ENCODE data around the gene AHNAK. TPM values are rescaled to one million over a fixed set of nuclear protein-coding genes. Genes with fewer than 3 reads are reported as not detected.

The AHNAK gene, protein sequence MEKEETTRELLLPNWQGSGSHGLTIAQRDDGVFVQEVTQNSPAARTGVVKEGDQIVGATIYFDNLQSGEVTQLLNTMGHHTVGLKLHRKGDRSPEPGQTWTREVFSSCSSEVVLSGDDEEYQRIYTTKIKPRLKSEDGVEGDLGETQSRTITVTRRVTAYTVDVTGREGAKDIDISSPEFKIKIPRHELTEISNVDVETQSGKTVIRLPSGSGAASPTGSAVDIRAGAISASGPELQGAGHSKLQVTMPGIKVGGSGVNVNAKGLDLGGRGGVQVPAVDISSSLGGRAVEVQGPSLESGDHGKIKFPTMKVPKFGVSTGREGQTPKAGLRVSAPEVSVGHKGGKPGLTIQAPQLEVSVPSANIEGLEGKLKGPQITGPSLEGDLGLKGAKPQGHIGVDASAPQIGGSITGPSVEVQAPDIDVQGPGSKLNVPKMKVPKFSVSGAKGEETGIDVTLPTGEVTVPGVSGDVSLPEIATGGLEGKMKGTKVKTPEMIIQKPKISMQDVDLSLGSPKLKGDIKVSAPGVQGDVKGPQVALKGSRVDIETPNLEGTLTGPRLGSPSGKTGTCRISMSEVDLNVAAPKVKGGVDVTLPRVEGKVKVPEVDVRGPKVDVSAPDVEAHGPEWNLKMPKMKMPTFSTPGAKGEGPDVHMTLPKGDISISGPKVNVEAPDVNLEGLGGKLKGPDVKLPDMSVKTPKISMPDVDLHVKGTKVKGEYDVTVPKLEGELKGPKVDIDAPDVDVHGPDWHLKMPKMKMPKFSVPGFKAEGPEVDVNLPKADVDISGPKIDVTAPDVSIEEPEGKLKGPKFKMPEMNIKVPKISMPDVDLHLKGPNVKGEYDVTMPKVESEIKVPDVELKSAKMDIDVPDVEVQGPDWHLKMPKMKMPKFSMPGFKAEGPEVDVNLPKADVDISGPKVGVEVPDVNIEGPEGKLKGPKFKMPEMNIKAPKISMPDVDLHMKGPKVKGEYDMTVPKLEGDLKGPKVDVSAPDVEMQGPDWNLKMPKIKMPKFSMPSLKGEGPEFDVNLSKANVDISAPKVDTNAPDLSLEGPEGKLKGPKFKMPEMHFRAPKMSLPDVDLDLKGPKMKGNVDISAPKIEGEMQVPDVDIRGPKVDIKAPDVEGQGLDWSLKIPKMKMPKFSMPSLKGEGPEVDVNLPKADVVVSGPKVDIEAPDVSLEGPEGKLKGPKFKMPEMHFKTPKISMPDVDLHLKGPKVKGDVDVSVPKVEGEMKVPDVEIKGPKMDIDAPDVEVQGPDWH (N-terminal part only)
- 134 TPM for polyA plus RNA-seq
- long read RNA-seq, donor 1, full-length matches to known transcripts, result 6 of 6 reads
- long read RNA-seq, donor 1, partial matches to known transcripts, result 0 of 6 reads
- long read RNA-seq, donor 1, other reads (novel, unspliced or antisense), result 0 of 6 reads
- long read RNA-seq, donor 2, full-length matches to known transcripts, result 14 of 14 reads
- long read RNA-seq, donor 2, partial matches to known transcripts, result 0 of 14 reads
- long read RNA-seq, donor 2, other reads (novel, unspliced or antisense), result 0 of 14 reads
- long read RNA-seq, donor 3, result 0 reads
- long read RNA-seq, donor 4, full-length matches to known transcripts, result 3 of 3 reads
- long read RNA-seq, donor 4, partial matches to known transcripts, result 0 of 3 reads
- long read RNA-seq, donor 4, other reads (novel, unspliced or antisense), result 0 of 3 reads
- long read RNA-seq, donor 5, full-length matches to known transcripts, result 8 of 23 reads
- long read RNA-seq, donor 5, partial matches to known transcripts, result 15 of 23 reads
- long read RNA-seq, donor 5, other reads (novel, unspliced or antisense), result 0 of 23 reads
- long read RNA-seq, donor 6, full-length matches to known transcripts, result 16 of 16 reads
- long read RNA-seq, donor 6, partial matches to known transcripts, result 0 of 16 reads
- long read RNA-seq, donor 6, other reads (novel, unspliced or antisense), result 0 of 16 reads
- long read RNA-seq, donor 7, full-length matches to known transcripts, result 18 of 18 reads
- long read RNA-seq, donor 7, partial matches to known transcripts, result 0 of 18 reads
- long read RNA-seq, donor 7, other reads (novel, unspliced or antisense), result 0 of 18 reads
- long read RNA-seq, donor 8, full-length matches to known transcripts, result 19 of 19 reads
- long read RNA-seq, donor 8, partial matches to known transcripts, result 0 of 19 reads
- long read RNA-seq, donor 8, other reads (novel, unspliced or antisense), result 0 of 19 reads
- long read RNA-seq, donor 9, full-length matches to known transcripts, result 10 of 10 reads
- long read RNA-seq, donor 9, partial matches to known transcripts, result 0 of 10 reads
- long read RNA-seq, donor 9, other reads (novel, unspliced or antisense), result 0 of 10 reads
- long read RNA-seq, donor 10, full-length matches to known transcripts, result 30 of 30 reads
- long read RNA-seq, donor 10, partial matches to known transcripts, result 0 of 30 reads
- long read RNA-seq, donor 10, other reads (novel, unspliced or antisense), result 0 of 30 reads
- long read RNA-seq, donor 11, full-length matches to known transcripts, result 13 of 13 reads
- long read RNA-seq, donor 11, partial matches to known transcripts, result 0 of 13 reads
- long read RNA-seq, donor 11, other reads (novel, unspliced or antisense), result 0 of 13 reads

DNA sequence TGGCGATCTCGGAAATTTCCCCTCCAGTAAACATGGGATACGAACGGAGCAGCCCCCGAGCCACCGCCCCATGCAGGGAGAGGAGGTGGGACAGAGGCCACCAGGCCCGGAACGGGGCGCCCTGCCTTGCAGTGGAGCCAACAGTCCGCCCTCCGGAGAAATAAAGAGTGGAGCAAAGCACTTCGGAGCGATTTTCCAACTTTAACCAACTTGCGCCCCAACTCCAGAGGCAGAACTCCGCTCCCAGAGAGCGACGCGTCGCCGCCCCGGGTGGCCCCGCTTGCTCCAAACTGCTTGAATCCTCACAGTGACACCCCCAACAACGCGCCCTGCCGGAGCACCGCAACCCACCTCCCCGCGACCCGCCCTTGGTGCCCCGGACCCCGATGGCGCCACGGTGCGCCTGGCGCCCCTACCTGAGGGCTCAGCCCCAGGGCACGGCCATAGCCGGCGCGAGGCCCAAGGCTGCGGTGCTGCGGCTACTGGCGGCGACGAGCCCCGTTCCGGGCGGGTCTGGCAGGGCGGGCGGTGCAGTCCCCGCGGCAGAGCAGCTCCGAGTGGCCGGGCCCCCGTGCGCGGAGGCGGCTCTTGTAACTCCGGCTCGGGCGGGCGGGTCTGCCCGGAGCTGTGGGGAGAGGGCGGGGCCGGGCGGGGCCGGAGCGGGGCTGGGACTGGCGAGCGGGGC is at the start of gene AHNAK:
TSS of gene AHNAK (minus strand) at position 563 of the 685 bp plus-strand sequence. CDS start 10,708 bp downstream, outside the sequence.
- peaks cover 67% of the 10 kb centered on the region for H3K4me1 ChIP-seq (ENCODE audit: control insufficient read depth, insufficient read depth, low read length)
- peak within 1 kb of the TSS; percentile 99 for H3K4me3 ChIP-seq (ENCODE audit: low read length)
- DNase-seq, result peak in 1 of 2 donors; percentile 83
- peaks cover 2% of the 10 kb centered on the region for H3K36me3 ChIP-seq (ENCODE audit: control insufficient read depth, insufficient read depth, low read length)
- WGBS (ENCODE audit: insufficient coverage, low lambda C conversion rate), result no CpG with 5 or more reads among the region's 69 CpGs
- H3K27me3 ChIP-seq (ENCODE audit: control insufficient read depth, insufficient read depth, low read length), result no peaks in the 10 kb centered on the region
- H3K9me3 ChIP-seq (ENCODE audit: control insufficient read depth, low read depth, low read length), result no peaks in the 10 kb centered on the region
- H3K27ac ChIP-seq (ENCODE audit: low read length), result peak within 1 kb of the TSS; percentile 92

DNA sequence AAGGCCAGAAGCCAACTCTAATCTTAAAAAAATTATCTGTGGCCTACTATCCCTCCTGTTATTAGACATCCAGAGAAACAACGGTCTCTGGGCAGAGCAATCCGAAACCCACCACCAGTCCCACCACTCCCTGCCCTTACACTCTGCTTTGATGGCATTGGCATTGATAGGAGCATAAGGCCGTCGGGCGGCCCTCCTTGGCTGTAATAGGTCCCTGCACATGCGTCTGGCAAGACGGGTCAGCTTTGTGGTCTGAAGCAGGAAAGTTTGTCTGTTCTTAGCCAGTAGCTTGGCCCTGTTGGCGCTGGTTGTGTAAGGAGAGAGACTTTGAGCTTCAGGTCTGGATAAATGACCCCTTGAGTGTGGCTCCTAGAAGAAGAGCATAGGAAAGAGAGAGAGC is 48.5 kb upstream of the AHNAK start:
- Histone ChIP-seq H3K36me3 (ENCODE audit: control insufficient read depth, insufficient read depth, low read length) (peaks cover 48% of the 10 kb centered on the region), H3K27me3 (ENCODE audit: control insufficient read depth, insufficient read depth, low read length) (no peaks in the 10 kb centered on the region), H3K4me1 (ENCODE audit: control insufficient read depth, insufficient read depth, low read length) (peaks cover 25% of the 10 kb centered on the region), H3K9me3 (ENCODE audit: control insufficient read depth, low read depth, low read length) (no peaks in the 10 kb centered on the region), H3K27ac (ENCODE audit: low read length) (no peak overlapping the region), H3K4me3 (ENCODE audit: low read length) (no peak overlapping the region)
- WGBS (ENCODE audit: insufficient coverage, low lambda C conversion rate), result no CpG with 5 or more reads among the region's 8 CpGs
- no peak for DNase-seq

DNA sequence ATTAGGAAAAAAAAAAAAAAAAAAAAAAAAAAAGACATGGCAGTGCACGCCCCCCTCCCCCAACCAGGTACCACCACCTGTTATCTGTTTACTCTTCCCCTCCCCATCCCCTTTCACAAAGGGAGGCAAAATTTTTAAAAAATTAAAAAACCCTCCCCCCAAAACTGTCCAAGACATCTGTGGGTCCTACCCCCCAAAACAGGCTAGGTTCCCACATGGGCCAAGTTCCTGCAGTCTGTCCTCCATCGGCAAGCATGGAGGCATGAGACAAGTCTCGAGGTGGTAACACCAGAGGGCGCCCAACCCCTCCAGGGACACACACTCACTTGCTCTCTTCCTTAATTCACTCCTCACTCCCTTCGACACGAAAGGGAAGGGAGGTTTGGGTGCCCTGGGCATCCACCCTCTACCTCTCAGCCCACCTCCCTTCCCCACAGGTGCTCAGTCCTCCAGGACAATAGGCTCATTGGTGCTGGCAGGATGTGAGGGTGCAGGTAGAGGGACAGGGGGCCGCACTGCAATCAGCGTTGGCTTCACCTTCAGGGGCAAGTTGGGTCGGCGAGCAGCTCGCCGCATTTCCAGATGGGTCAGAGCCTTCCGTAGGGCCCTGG is 46.9 kb upstream of the AHNAK start:
- H3K27ac ChIP-seq (ENCODE audit: low read length), result no peak overlapping the region
- peaks cover 12% of the 10 kb centered on the region for H3K4me1 ChIP-seq (ENCODE audit: control insufficient read depth, insufficient read depth, low read length)
- H3K9me3 ChIP-seq (ENCODE audit: control insufficient read depth, low read depth, low read length), result no peaks in the 10 kb centered on the region
- H3K27me3 ChIP-seq (ENCODE audit: control insufficient read depth, insufficient read depth, low read length), result no peaks in the 10 kb centered on the region
- H3K4me3 ChIP-seq (ENCODE audit: low read length), result no peak overlapping the region
- WGBS (ENCODE audit: insufficient coverage, low lambda C conversion rate), result no CpG with 5 or more reads among the region's 13 CpGs
- DNase-seq, result peak; percentile 63 to 64
- peaks cover 47% of the 10 kb centered on the region for H3K36me3 ChIP-seq (ENCODE audit: control insufficient read depth, insufficient read depth, low read length)

DNA sequence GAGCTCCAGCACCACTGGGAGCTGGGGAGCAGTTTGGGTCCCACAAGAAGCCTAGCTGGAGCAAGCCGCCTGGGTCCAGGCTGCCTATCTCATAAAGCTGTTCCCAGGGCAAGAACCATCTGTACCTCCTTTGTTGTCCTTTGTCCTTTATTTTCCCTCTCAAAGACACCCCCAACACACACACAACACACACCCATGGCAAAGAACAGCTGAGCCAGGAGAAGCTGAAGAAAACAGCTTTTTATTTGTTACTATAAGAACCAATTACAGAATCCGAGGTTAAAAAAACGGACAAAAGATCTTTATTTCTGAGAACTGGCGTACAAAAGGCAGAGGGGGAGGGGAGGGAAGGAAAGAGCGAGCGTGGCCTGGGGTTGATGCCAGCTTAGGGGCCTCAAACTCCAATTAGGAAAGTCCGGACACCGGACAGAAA is 46.4 kb upstream of the AHNAK start:
- no peak overlapping the region for H3K4me3 ChIP-seq (ENCODE audit: low read length)
- no peaks in the 10 kb centered on the region for H3K9me3 ChIP-seq (ENCODE audit: control insufficient read depth, low read depth, low read length)
- no peak for DNase-seq
- H3K36me3 ChIP-seq (ENCODE audit: control insufficient read depth, insufficient read depth, low read length), result peaks cover 47% of the 10 kb centered on the region
- 72% methylated on average over 2 of the region's 8 CpGs for WGBS (ENCODE audit: insufficient coverage, low lambda C conversion rate)
- peak overlapping the region; percentile 86 for H3K27ac ChIP-seq (ENCODE audit: low read length)
- H3K4me1 ChIP-seq (ENCODE audit: control insufficient read depth, insufficient read depth, low read length), result peaks cover 12% of the 10 kb centered on the region
- H3K27me3 ChIP-seq (ENCODE audit: control insufficient read depth, insufficient read depth, low read length), result no peaks in the 10 kb centered on the region

DNA sequence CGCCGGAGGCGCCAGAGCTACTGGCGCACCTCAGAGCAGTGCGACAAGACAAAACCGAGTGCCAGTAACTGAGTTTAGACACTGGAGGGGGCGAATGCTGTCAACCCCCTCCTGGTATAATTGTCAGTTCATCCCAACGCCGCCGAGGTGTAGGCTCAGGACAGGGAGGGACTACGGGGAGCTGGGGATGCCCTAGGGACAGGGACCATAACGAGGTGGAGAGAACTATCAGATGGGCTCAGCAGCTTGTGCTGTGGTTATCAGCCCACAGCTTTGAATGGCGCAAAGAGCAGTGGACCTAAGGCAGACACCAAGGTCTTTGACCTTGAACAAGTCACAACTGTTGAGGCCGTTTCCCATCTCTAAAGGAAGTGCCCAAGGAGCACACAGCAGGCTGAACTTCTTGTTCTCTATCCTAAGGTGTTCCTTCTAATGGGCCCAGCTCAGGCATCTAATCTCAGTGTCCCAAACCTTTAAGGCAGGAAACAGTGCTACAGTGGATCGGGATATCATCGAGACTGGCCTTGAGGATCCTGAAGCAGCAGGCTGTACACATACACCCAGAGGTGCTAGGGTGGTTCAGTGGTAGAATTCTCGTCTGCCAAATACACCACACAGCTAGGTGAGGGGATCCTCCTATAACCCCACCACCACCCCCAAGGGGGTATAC is 45.7 kb upstream of the AHNAK start:
- H3K27me3 ChIP-seq (ENCODE audit: control insufficient read depth, insufficient read depth, low read length), result no peaks in the 10 kb centered on the region
- peak overlapping the region; percentile 82 for H3K4me3 ChIP-seq (ENCODE audit: low read length)
- DNase-seq, result peak in 1 of 2 donors; percentile 71
- H3K36me3 ChIP-seq (ENCODE audit: control insufficient read depth, insufficient read depth, low read length), result peaks cover 47% of the 10 kb centered on the region
- no peaks in the 10 kb centered on the region for H3K9me3 ChIP-seq (ENCODE audit: control insufficient read depth, low read depth, low read length)
- peaks cover 12% of the 10 kb centered on the region for H3K4me1 ChIP-seq (ENCODE audit: control insufficient read depth, insufficient read depth, low read length)
- peak overlapping the region; percentile 86 for H3K27ac ChIP-seq (ENCODE audit: low read length)
- WGBS (ENCODE audit: insufficient coverage, low lambda C conversion rate), result no CpG with 5 or more reads among the region's 17 CpGs

DNA sequence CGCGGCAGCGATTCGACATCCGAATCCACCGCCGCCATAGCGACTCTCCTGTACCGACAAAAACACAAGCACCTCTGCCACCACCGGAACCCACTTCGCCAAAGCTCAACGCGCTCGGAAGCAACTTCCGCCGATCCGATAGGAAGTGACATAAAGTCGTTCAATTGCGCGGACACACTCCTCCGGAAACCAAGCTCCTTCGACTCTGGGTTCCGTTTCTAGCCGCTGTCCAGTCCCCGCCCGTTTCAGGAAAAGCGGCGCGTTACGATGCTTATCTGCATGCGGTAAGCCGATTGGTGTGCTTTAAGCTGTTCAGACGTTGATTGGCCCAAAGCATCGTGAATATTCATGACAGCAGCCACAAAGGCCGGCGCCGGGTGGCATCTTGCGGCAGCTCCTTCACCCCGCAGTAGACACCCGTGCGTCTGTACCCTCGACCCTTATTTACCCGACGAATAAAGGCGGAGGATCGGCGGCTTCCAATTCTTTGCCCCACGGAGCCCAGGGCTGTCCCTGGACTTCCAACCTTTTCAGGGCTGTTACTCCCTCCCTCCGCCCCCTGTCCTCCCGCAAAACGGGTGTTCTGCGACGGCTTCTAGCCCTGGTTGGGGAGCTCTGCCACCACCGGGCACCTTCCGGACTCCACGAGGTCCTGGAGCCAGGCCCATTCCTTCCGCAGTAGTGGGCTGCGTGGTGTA is 45.0 kb upstream of the AHNAK start, which contains the start of gene TUT1:
TSS of gene TUT1 (minus strand) at position 76 of the 698 bp plus-strand sequence. CDS start at position 38, 38 bp downstream.
- WGBS (ENCODE audit: insufficient coverage, low lambda C conversion rate), result no CpG with 5 or more reads among the region's 58 CpGs
- Histone ChIP-seq H3K36me3 (ENCODE audit: control insufficient read depth, insufficient read depth, low read length) (peaks cover 45% of the 10 kb centered on the region), H3K27ac (ENCODE audit: low read length) (peak within 1 kb of the TSS; percentile 86), H3K9me3 (ENCODE audit: control insufficient read depth, low read depth, low read length) (no peaks in the 10 kb centered on the region), H3K4me3 (ENCODE audit: low read length) (peak within 1 kb of the TSS; percentile 82), H3K4me1 (ENCODE audit: control insufficient read depth, insufficient read depth, low read length) (peaks cover 12% of the 10 kb centered on the region), H3K27me3 (ENCODE audit: control insufficient read depth, insufficient read depth, low read length) (no peaks in the 10 kb centered on the region)
- DNase-seq, result peak; percentile 98 to 99

DNA sequence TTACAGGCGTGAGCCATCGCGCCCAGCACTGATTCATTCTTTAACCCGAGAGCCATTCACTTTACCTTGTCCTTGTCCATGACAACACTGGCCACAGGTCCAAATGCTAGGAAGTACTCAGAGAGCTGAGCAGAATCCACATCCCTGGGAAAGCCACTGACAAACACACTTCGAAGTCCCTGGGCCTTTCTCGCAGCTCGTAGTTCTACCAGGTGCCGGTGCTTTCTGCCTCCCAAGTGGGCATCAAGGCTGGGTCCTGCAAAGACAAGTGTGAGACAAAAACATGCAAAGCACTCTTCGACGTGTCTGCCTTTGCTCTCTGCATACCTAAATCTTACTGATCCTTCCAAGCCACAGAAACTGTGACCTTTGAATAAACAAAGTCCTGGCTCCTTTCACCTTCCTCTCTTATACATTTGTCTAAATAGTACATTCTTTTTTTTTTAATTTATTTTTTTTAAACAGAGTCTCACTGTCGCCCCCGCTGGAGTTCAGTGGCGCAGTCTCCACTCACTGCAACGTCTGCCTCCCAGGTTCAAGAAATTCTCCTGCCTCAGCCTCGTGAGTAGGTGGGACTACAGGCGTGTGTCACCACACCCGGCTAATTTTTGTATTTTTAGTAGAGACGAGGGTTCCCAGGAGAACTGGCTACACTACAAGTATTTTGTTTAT is 42.5 kb upstream of the AHNAK start:
- DNase-seq, result no peak
- no peaks in the 10 kb centered on the region for H3K27me3 ChIP-seq (ENCODE audit: control insufficient read depth, insufficient read depth, low read length)
- WGBS (ENCODE audit: insufficient coverage, low lambda C conversion rate), result 23% methylated on average over 2 of the region's 18 CpGs
- H3K27ac ChIP-seq (ENCODE audit: low read length), result no peak overlapping the region
- no peak overlapping the region for H3K4me3 ChIP-seq (ENCODE audit: low read length)
- no peaks in the 10 kb centered on the region for H3K9me3 ChIP-seq (ENCODE audit: control insufficient read depth, low read depth, low read length)
- H3K36me3 ChIP-seq (ENCODE audit: control insufficient read depth, insufficient read depth, low read length), result peaks cover 34% of the 10 kb centered on the region
- H3K4me1 ChIP-seq (ENCODE audit: control insufficient read depth, insufficient read depth, low read length), result peaks cover 12% of the 10 kb centered on the region
